ENCODE data around the gene OXSR1.

The OXSR1 gene

DNA sequence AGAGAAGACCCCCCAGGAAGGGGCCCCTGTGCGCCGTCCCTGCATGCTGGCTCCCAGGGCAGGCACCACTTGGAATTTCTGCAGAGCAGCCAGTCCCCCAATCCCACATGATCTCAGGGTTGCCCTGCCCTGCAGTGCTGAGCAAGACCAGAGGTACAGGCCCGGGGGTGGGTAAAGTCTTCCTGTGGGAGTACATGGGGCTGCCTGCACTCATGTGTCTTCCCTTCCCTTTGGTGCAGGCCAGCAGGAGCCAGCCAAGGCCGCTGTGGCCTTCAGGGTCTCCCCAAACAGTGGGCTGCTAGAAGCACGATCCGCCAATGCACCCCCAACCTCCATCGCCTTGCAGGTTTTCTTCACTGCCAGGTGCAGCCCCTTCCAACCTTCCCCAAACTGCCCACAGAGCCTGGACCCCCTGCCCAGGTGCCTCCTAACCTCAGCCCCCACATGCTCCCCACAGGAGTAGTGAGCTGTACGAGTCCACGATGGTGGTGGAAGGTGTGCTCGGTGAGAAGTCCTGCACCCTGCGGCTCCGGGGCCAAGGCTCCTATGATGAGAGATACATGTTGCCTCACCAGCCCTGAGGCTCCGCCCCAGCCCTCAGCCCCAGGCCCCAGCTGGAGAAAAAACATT lies 43.4 kb upstream of the OXSR1 start:
- no peak for TF ChIP-seq JUND (IDR thresholded peaks at IDR 0.05; ENCODE audit: low read depth)
- in situ Hi-C loops (cut with HindIII; ENCODE audit: low pct_unique_long_range_greater_than_20kb, low sequenced_read_pairs), result no loop called here

DNA sequence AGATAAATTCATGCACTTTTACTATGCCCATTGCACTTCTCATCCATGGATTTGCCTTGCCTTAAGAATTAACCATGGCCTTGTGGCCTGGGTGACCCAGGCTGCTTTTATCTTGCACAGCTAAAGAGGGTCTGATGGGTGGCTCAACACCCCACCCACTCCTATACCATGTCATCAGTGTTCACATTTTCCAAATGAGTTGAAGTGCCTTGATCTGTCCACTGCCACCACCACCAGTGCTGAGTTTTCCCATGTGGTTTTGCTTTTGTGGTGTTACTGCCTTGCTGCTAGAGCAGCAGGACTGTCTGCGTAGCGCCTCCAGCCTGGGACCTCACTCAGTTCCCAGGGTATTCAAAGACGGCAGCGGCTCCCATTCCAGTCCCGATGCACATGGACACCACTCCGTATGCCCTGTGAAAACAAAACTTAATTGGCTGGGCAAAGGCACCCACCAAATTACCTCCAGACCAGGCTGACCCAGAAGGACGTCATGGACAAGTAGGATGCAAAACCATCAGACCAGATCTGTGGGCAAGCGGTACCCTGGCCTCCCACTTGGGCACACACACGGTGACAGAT lies 42.5 kb upstream of the OXSR1 start:
- in situ Hi-C loops (cut with HindIII; ENCODE audit: low pct_unique_long_range_greater_than_20kb, low sequenced_read_pairs), result no loop called here
- no peak for DNase-seq (ENCODE audit: low read depth in 1 of 2, low spot score in 1 of 2)
- no peak for TF ChIP-seq JUND (IDR thresholded peaks at IDR 0.05; ENCODE audit: low read depth)

More for the DNA sequence above, 43.4 kb upstream of the OXSR1 start:
- no peak for DNase-seq (ENCODE audit: low read depth in 1 of 2, low spot score in 1 of 2)

DNA sequence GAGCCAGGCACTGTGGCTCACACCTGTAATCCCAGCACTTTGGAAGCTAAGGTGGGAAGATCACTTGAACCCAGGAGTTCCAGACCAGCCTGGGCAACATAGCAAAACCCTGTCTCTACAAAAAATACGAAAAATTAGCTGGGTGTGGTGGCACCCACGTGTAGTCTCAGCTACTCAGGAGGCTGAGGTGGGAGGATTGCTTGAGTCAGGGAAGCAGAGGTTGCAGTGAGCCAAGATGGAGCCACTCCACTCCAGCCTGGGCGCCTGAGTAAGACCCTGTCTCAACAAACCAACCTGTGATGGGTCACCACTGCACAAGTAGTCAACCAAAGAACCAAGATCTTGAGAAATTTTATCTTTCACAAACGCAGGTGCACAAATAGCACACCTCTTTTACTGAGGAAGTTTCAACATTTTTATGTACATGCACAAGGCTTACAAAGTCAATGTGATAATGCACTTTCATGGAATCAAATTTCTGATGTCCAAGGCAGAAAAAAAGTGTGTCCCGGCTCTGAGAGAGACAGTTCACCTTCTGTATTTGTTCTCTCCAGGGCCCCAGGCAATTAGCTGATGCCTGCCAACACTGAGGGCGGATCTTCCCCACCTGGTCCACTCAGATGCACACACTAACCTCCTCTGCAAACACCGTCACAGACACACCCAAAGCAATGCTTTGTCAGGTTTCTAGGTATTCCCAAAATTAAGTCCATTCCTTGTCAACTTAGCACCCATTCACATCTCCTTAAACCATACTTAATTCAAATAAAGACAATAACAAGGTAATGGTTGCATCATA lies 40.8 kb upstream of the OXSR1 start:
- peak in 1 of 2 experiments; percentile 46 for DNase-seq (ENCODE audit: low read depth in 1 of 2, low spot score in 1 of 2)
- in situ Hi-C loops (cut with HindIII; ENCODE audit: low pct_unique_long_range_greater_than_20kb, low sequenced_read_pairs), result no loop called here
- TF ChIP-seq JUND (IDR thresholded peaks at IDR 0.05; ENCODE audit: low read depth), result no peak

DNA sequence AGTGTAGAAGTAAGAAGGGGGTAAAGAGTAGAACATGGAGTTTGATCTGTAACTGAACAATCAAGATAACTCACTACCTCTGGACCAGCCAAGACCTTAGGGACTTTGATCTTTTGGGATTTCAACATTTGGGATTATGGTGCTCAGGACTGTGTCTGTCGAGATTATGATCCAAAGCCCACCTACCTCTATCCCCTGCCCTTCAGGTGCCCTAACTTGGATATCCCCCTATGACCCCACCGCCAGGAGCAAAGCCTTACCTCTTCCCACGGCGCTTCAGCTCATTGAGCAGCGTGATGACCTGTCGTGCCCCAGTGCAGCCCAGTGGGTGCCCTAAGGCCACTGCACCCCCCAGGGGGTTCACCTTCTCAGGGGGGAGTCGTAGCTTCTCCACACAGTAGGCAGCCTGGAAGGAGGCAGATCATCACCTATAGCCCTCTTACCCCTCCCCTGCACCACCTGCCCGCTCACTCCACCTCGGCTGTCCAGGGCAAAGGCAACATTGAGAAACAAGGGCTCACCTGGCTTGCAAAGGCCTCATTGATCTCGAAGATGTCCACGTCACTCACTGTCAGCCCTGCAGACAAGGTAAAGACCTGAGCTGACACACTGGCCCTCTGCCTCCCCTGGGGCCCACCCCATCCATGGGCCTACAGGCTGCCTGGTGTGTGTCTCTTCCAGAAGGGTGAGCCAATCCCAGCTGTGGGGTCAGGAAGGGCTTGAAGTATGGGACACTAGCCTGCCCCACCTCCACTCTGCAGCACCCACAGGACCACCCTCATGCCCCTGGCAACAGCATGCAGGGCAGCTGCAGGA lies 39.8 kb upstream of the OXSR1 start:
- TF ChIP-seq JUND (IDR thresholded peaks at IDR 0.05; ENCODE audit: low read depth), result no peak
- in situ Hi-C loops (cut with HindIII; ENCODE audit: low pct_unique_long_range_greater_than_20kb, low sequenced_read_pairs), result no loop called here

DNA sequence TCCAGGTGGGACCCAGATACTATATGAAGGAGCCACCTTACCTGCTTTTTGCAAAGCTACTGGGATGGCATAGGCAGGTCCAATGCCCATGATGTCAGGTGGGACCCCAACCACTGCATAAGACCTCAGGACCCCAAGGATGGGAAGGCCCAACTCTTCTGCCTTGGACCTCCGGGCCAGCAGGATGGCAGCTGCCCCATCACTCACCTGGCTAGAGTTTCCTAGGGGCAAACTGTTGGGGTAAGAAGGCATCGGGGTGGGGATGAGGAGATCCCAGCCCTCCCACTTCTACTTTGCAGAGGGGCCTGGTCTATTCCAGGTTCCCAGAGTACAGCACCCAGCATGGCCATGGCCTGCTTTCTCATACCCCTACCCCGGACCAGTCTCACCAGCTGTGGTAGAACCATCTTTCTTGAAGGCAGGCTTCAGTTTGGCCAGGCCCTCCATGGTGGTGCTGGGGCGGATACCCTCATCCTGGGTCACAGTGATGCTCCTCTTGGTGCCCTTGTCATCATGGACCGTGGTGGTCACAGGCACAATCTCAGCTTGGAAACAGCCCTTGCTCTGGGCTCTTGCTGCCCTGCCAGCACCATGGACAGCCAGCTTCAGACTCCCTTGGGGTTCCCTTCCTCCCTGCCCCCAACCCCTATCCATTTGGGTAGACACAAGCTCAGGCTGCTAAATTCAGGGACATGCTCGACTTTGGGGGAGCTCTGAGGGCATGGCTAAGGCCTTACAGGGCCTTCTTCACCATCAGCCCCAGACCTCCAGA lies 39.0 kb upstream of the OXSR1 start:
- no peak for TF ChIP-seq JUND (IDR thresholded peaks at IDR 0.05; ENCODE audit: low read depth)
- in situ Hi-C loops (cut with HindIII; ENCODE audit: low pct_unique_long_range_greater_than_20kb, low sequenced_read_pairs), result no loop called here
- DNase-seq (ENCODE audit: low read depth in 1 of 2, low spot score in 1 of 2), result no peak

More for the DNA sequence above, 39.8 kb upstream of the OXSR1 start:
- no peak for DNase-seq (ENCODE audit: low read depth in 1 of 2, low spot score in 1 of 2)

DNA sequence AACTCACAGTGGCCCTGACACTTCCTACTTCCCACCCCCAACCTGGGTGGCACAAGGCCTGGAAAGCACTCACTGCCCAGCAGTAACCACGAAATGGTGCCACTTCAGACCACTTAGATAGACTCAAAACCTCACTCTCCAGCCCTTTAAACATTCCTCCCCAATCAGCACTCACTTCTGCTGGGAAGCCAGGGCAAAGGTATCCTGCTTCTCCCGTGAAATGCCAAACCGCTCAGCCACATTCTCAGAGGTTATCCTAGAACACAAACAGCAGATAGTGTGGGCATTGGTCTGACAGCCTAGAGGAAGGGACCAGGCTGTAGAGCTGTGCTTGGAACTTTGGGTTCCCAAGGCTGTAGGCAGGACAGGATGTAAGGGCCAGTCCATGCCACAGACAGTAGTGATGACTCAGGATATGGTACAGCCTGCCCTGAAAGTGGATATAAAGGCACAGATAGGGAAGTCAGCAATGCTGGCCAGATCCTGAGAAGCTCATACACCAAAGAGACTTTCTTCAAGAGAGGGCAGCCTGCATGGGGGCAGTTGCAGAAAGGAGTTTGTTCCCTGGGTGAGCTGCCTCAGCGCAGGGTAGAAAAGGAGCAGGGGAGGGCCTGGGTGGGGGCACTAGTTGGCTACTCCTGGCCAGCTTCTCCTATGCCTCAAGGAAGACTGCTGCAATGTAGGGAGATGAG lies 37.6 kb upstream of the OXSR1 start:
- in situ Hi-C loops (cut with HindIII; ENCODE audit: low pct_unique_long_range_greater_than_20kb, low sequenced_read_pairs), result no loop called here
- no peak for TF ChIP-seq JUND (IDR thresholded peaks at IDR 0.05; ENCODE audit: low read depth)
- DNase-seq (ENCODE audit: low read depth in 1 of 2, low spot score in 1 of 2), result no peak

DNA sequence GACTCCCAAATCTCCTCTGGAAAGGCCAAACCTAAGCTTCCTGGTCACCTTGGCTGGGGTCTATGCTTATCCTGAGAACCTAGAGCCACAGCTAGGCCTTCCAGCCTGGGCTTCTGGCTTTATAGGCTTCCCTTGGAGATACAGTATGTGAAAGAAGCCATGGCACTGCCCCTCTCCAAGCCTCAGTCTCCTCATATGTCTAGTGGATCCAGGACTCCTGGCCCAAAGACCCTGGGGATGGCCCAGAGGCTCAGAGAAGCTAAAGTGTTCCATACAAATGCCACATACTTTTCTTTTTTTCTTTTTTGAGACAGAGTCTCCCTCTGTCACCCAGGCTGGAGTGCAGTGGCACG lies 37.1 kb upstream of the OXSR1 start:
- no peak for TF ChIP-seq JUND (IDR thresholded peaks at IDR 0.05; ENCODE audit: low read depth)
- in situ Hi-C loops (cut with HindIII; ENCODE audit: low pct_unique_long_range_greater_than_20kb, low sequenced_read_pairs), result no loop called here
- DNase-seq (ENCODE audit: low read depth in 1 of 2, low spot score in 1 of 2), result no peak

DNA sequence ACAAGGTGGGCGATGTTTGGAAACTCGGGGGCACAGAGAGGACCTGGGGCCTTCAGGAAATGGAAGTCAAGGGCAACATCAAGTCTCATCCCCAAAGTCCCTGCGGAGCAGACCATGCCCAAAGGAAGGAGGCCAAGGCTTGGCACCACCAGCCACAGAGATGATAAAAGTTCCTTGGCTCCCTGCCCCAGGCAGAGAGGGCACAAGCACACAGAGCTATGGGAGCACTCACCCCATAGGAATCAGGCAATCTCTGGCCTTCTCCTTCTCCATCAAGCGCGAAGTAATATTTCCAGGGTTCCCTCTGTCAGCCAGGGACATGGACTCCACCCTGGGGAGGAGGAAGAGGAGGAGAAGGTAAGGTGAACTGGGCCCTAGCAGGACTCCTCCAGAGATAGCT lies 36.3 kb upstream of the OXSR1 start:
- no peak for DNase-seq (ENCODE audit: low read depth in 1 of 2, low spot score in 1 of 2)
- in situ Hi-C loops (cut with HindIII; ENCODE audit: low pct_unique_long_range_greater_than_20kb, low sequenced_read_pairs), result no loop called here
- TF ChIP-seq JUND (IDR thresholded peaks at IDR 0.05; ENCODE audit: low read depth), result no peak

DNA sequence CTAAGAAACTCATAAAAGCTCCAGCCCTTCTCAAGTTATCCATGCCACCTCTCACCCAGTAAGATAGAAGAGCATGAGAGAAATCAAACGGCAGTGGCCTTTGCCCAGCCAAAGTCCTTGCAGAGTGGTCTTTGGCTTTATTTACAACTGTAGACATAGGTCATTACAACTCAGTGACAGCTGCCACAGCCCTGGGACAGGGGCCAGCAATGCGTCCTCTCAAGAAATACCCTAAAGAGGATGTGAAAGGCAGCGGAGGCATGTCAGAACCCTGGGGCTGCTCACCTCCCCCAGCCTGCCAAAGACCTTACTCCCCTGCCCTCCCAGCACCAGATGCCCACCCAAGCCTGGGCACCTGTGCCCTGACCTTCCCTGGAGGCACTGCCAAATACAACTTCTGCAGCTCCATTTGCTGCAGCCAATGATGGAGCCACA lies 34.7 kb upstream of the OXSR1 start:
- no peak for TF ChIP-seq JUND (IDR thresholded peaks at IDR 0.05; ENCODE audit: low read depth)
- in situ Hi-C loops (cut with HindIII; ENCODE audit: low pct_unique_long_range_greater_than_20kb, low sequenced_read_pairs), result no loop called here
- DNase-seq (ENCODE audit: low read depth in 1 of 2, low spot score in 1 of 2), result no peak

DNA sequence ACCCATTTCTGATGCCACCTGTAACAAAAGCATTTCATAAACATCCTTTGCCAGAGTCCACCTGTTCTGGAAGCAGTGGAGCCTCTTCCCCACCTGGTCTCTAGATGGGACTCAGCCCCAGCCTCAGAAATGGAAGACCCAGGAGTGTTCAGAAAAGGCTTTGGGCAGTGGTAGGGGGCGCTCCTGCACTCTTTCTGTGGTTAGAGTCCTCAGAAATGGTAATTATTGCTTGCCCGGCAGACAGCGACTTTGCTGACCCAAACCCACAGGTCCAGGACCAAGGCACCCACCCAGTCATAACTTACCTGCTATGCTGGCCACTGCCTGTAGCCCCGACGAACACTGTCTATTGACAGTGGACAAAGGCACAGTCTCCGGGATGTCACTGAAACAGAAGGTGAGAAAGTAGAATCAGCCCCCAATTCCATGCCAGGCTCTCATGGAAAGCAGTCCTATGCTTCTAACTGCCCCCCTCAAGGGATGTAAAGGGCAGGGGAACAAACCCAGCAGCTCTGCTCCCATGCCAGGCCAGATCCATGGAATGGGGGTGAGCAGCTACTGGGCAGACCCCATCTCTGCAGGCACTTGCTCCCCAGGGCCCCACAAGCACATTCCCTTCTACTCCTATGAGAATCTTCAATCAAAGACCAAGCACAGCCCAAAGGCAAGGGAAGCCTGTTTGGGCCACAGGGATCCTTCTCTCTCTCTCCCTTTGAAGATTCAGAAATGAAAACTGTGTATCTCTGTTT lies 33.5 kb upstream of the OXSR1 start:
- in situ Hi-C loops (cut with HindIII; ENCODE audit: low pct_unique_long_range_greater_than_20kb, low sequenced_read_pairs), result no loop called here
- peak in 1 of 2 experiments; percentile 57 for DNase-seq (ENCODE audit: low read depth in 1 of 2, low spot score in 1 of 2)
- no peak for TF ChIP-seq JUND (IDR thresholded peaks at IDR 0.05; ENCODE audit: low read depth)

DNA sequence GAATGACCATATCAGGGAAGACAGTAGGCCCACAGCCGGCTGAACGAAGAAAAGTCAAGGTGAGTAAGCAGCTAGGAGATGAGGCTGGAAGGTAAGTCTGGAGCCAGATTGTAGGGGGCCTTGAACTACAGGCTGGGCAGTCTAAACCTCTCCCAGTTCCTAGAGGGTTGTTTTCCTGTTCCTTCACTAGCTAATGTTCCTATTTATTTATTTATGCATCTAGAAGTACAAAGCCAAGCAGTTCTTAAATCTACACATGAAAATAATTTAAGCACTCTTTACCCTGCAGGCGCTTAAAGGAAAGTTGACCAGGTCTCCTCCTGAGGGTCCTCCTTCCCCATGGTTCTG lies 32.2 kb upstream of the OXSR1 start:
- no peak for DNase-seq (ENCODE audit: low read depth in 1 of 2, low spot score in 1 of 2)
- TF ChIP-seq JUND (IDR thresholded peaks at IDR 0.05; ENCODE audit: low read depth), result no peak
- in situ Hi-C loops (cut with HindIII; ENCODE audit: low pct_unique_long_range_greater_than_20kb, low sequenced_read_pairs), result no loop called here
